ENCODE data around the gene NRG2.

The NRG2 gene

DNA sequence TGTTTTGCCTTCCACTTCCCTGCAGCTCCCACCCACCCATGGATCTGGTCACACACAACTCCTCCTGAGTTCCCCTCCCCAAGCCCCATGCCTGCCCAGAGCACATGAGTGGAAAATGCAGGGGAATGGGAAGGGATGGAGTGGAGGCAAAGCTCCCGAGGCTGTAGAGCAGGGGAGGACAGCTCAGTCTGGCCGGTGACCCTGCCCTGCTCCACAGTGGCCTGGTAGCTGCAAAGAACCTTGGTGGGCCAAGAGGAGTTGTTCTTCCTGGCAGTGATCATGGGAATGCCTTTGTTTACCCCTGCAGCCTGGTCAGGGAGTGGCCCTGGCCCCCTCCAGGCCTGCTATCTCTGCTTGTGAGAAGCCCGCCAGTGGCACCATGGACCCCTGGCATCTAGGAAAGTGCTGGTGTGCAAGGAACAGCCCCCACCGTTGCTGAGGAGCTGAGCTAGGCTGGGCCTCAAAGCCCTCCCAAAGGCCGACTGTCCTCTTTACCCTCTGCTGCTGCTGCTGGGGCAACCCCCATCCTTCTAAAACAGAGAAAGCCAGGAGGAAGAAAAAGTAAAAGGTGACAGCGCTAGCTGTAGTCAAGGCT is 187.1 kb downstream of the NRG2 start:
- Histone ChIP-seq H3F3A (ENCODE audit: control insufficient read depth, insufficient read depth) (no peaks in the 10 kb centered on the region), H3K36me3 (ENCODE audit: control insufficient read depth, low read length) (no peaks in the 10 kb centered on the region), H3K9me2 (replicated peaks; ENCODE audit: control insufficient read depth, low read length) (no peaks in the 10 kb centered on the region), H3K9me3 (ENCODE audit: control insufficient read depth, insufficient read depth, low read length) (no peaks in the 10 kb centered on the region), H3K4me3 (ENCODE audit: low read length) (no peak overlapping the region), H3K27me3 (ENCODE audit: control insufficient read depth, low read length) (peaks cover 35% of the 10 kb centered on the region), H3K4me1 (ENCODE audit: control insufficient read depth, low read length) (no peaks in the 10 kb centered on the region), H3K79me2 (ENCODE audit: control insufficient read depth, low read length) (no peaks in the 10 kb centered on the region), H3K27ac (ENCODE audit: low read depth, low read length) (no peak overlapping the region), H3K4me2 (ENCODE audit: low read length) (no peak overlapping the region), H4K20me1 (ENCODE audit: control insufficient read depth, insufficient read depth, low read depth, low read length) (no peaks in the 10 kb centered on the region)
- no peak for TF ChIP-seq EZH2phosphoT487 (IDR thresholded peaks at IDR 0.05; ENCODE audit: borderline replicate concordance, low read length)
- TF ChIP-seq, protein P1, sequence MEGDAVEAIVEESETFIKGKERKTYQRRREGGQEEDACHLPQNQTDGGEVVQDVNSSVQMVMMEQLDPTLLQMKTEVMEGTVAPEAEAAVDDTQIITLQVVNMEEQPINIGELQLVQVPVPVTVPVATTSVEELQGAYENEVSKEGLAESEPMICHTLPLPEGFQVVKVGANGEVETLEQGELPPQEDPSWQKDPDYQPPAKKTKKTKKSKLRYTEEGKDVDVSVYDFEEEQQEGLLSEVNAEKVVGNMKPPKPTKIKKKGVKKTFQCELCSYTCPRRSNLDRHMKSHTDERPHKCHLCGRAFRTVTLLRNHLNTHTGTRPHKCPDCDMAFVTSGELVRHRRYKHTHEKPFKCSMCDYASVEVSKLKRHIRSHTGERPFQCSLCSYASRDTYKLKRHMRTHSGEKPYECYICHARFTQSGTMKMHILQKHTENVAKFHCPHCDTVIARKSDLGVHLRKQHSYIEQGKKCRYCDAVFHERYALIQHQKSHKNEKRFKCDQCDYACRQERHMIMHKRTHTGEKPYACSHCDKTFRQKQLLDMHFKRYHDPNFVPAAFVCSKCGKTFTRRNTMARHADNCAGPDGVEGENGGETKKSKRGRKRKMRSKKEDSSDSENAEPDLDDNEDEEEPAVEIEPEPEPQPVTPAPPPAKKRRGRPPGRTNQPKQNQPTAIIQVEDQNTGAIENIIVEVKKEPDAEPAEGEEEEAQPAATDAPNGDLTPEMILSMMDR (IDR thresholded peaks at IDR 0.05; ENCODE audit: low read depth, low read length, poor library complexity, severe bottlenecking), result no peak

DNA sequence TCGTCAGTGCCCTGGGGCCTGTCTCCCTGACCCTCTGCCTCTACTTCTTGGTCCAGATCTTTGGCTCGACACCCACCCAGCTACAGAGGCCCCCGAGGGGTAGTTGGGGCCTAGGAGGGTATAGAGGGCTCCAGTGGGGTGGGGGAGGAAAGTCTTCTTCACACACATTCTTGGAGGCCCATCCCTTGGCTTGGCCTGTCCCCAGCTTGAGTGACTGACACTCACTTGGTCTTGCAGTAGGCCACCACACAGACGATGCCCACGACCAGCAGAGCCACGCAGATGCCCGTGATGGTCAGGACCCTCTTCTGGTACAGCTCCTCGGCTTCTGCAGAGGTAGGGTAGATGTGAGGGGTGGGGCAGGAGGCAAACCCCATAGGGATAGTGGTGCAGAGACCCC is 187.6 kb downstream of the NRG2 start:
- H3K9me2 ChIP-seq (replicated peaks; ENCODE audit: control insufficient read depth, low read length), result no peaks in the 10 kb centered on the region
- H3K4me3 ChIP-seq (ENCODE audit: low read length), result no peak overlapping the region
- no peaks in the 10 kb centered on the region for H3F3A ChIP-seq (ENCODE audit: control insufficient read depth, insufficient read depth)
- H3K79me2 ChIP-seq (ENCODE audit: control insufficient read depth, low read length), result no peaks in the 10 kb centered on the region
- no peak overlapping the region for H3K27ac ChIP-seq (ENCODE audit: low read depth, low read length)
- H4K20me1 ChIP-seq (ENCODE audit: control insufficient read depth, insufficient read depth, low read depth, low read length), result no peaks in the 10 kb centered on the region
- H3K4me2 ChIP-seq (ENCODE audit: low read length), result no peak overlapping the region
- H3K9me3 ChIP-seq (ENCODE audit: control insufficient read depth, insufficient read depth, low read length), result no peaks in the 10 kb centered on the region
- TF ChIP-seq EZH2phosphoT487 (IDR thresholded peaks at IDR 0.05; ENCODE audit: borderline replicate concordance, low read length), result no peak
- TF ChIP-seq, protein P1 (IDR thresholded peaks at IDR 0.05; ENCODE audit: low read depth, low read length, poor library complexity, severe bottlenecking), result no peak
- H3K27me3 ChIP-seq (ENCODE audit: control insufficient read depth, low read length), result peaks cover 31% of the 10 kb centered on the region
- H3K4me1 ChIP-seq (ENCODE audit: control insufficient read depth, low read length), result no peaks in the 10 kb centered on the region
- no peaks in the 10 kb centered on the region for H3K36me3 ChIP-seq (ENCODE audit: control insufficient read depth, low read length)

DNA sequence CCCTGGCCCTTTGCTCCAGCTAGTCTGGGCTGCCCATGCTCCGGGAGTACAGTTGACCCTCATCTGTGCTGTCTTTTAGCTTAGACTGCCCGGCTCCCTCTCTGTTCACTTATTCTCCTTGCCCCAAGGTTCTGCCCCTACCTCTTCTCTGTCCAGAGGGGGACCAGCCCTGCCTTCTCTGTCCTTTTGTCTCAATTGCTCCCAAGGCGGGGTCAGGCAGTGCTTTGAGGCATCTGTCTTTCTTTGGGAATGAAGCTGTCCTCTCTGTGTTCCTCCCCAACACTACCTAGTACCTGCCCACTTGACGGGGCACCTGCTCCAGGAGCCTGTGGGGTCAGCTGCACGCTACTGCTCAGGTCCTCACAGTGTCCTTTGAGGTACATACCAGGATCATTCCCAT is 188.1 kb downstream of the NRG2 start:
- no peak overlapping the region for H3K27ac ChIP-seq (ENCODE audit: low read depth, low read length)
- H3K9me3 ChIP-seq (ENCODE audit: control insufficient read depth, insufficient read depth, low read length), result no peaks in the 10 kb centered on the region
- peaks cover 29% of the 10 kb centered on the region for H3K27me3 ChIP-seq (ENCODE audit: control insufficient read depth, low read length)
- H3K4me2 ChIP-seq (ENCODE audit: low read length), result no peak overlapping the region
- H3K36me3 ChIP-seq (ENCODE audit: control insufficient read depth, low read length), result no peaks in the 10 kb centered on the region
- H3K79me2 ChIP-seq (ENCODE audit: control insufficient read depth, low read length), result no peaks in the 10 kb centered on the region
- no peaks in the 10 kb centered on the region for H3K9me2 ChIP-seq (replicated peaks; ENCODE audit: control insufficient read depth, low read length)
- no peaks in the 10 kb centered on the region for H3K4me1 ChIP-seq (ENCODE audit: control insufficient read depth, low read length)
- no peaks in the 10 kb centered on the region for H4K20me1 ChIP-seq (ENCODE audit: control insufficient read depth, insufficient read depth, low read depth, low read length)
- H3F3A ChIP-seq (ENCODE audit: control insufficient read depth, insufficient read depth), result no peaks in the 10 kb centered on the region
- no peak overlapping the region for H3K4me3 ChIP-seq (ENCODE audit: low read length)
- no peak for TF ChIP-seq EZH2phosphoT487 (IDR thresholded peaks at IDR 0.05; ENCODE audit: borderline replicate concordance, low read length)
- TF ChIP-seq, protein P1 (IDR thresholded peaks at IDR 0.05; ENCODE audit: low read depth, low read length, poor library complexity, severe bottlenecking), result no peak
